CD4-positive, alpha-beta T cell treated with Interleukin-2 at 100 ng/mL for 4 hours (primary cell): Measurements from ENCODE around the gene AKR1E2.
"Not testable (repeated sequence)": the region's sequence is repeated elsewhere in the genome, so short reads cannot be mapped to it uniquely, and the experiment has no call there.

Experiments
- DNase-seq: peaks from one replicate; pipeline ENCODE4 v3.0.0-alpha.2; 2020; ENCODE audit warnings: low spot score

The AKR1E2 gene

DNA sequence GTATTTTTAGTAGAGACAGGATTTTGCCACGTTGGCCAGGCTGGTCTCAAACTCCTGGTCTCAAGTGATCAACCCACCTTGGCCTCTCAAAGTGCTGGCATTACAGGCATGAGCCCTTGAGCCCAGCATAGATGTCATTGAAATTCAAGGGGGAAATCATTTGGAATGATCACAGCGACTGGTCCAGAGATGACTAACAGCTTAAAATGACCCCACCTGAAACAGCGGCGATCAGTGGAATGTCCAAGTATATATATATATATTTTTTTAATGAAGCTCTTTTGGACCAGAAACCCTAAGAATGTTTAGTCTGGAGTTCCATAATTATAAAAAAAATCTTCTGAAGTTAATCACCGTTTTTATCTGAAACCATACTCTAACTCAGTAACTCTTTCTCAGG is 12.5 kb upstream of the AKR1E2 start:
- no peak for DNase-seq

DNA sequence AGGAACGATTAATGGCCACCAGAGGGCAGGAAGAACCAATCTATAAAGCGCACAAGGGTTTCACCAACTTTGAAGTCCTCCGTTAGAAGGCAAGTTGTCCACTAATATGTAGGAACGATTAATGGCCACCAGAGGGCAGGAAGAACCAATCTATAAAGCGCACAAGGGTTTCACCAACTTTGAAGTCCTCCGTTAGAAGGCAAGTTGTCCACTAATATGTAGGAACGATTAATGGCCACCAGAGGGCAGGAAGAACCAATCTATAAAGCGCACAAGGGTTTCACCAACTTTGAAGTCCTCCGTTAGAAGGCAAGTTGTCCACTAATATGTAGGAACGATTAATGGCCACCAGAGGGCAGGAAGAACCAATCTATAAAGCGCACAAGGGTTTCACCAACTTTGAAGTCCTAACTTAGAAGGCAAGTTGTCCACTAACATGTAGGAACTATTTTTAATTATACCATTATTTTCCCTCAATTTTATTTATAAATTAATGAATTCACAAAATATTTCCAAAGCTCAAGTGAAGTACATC is 10.3 kb upstream of the AKR1E2 start:
- not testable (repeated sequence) for DNase-seq

DNA sequence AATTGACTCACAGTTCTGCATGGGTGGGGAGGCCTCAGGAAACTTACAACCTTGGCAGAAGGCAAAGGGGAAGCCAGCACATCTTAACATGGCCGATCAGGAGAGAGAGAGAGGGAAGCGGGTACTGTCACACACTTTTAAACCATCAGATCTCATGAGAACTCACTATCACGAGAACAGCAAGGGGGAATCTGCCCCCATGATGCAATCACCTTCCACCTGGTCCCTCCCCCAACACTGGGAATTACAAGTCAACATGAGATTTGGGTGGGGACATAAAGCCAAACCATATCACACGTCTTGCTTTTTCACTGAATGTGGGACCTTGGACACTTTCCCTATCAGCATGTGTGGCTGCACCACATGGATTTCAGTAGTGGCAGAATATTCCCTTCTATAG is 9.0 kb upstream of the AKR1E2 start:
- DNase-seq = no peak

DNA sequence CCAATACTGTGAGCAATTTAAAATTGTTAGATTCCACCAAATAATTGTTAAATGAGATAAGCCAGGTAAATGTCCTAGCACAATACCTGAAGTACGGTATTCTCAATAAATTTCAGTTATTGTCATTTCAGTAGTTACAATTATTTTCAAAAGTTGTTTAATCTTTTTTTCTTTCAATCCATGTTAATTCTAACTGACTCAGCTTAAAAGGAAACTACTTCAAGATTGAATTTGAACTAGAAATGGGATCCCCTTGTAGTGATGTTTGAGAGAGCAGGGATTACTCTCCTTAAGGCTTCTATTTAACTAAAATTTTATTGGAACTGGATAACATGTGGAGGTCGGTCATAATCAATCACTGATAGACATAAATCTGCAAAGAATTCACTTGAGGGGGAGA is 6.9 kb upstream of the AKR1E2 start:
- DNase-seq = no peak

DNA sequence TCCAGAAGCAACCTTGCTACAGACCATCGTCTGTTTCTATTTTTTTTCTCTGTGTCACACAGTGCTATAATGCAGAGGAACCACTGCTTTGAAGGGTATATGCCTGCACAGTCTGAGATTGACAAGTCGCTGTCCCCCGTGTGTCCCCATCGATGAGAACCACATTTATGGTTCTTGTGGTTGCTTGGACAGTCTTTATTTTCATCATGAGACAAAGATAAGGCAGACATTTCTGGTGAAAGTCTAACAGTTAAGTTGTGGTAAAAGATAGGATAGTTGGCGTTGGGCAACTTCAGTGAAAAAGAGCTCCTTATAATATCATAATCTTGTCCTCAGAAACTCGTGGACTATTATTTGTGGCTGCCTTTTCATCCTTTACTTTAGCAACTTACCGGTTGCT is 6.3 kb upstream of the AKR1E2 start:
- no peak for DNase-seq

- DNase-seq = no peak
Measured at GRCh38 chr10:4820804-4821401, 5.1 kb upstream of the AKR1E2 start.

DNA sequence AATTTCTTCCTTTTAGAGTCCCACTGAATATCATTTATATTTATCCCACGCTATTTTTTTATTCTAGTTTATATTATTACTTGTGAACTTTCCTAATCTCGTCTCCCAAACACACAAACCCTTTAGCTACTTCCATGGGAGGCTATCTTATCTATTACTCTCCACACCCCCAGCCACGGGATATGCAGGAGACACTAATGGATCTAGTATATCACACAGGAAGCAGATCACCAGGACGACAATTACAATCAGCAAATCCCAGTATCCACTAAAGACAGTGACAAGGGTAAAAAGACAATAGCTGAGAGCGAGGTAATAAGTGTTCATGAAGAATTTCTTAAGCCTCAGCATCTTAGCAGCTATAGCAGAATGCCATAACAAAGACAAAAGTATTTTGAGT is 3.8 kb upstream of the AKR1E2 start:
- no peak for DNase-seq

DNA sequence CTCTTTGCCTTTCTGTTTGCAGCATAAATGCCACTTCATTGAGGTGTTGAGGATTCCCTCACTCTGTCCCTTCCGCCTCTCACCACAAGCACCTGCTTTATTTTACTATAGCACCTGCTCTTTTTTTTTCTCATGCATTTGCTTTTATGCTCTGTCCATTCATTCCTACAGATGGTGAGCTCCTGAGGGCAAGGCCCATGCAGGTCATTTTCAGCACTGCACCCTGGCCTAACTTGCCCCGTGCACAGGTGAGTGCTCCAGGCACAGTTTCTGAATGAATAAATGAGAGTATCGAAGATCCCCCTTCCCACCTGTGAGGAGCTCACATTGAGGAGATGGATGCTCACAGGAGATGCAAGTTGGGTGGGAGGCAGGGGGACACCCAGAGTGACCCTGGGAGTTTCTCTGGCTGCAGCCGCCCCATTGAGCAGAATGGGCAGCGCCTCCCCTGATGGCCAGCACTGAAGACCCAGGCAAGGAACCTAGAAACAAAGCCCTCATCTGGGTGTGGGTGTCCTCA is 1.2 kb upstream of the AKR1E2 start:
- DNase-seq = no peak

- no peak for DNase-seq
Measured at GRCh38 chr10:4825456-4825867, 545 bp upstream of the AKR1E2 start.

DNA sequence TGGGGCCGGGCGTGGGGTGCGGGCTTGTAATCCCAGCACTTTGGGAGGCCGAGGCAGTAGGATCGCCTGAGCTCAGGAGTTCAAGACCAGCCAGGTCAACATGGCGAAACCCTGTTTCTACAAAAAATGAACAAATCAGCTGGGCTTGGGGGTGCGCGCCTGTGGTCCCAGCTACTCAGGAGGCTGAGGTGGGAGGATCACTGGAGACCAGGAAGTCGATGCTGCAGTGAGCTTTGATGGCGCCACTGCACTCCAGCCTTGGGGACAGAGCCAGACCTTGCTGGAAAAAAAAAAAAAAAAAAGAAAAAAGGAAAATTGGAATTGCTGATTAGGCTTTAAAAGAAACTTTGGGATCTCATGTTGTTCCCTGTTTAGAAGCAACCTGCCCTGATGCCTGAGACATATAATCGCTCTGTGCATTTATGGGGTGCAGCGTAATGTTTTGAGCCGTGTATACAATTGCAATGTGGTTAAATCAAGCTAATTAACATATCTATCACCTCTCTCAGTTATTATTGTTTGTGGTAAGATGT is 851 bp downstream of the AKR1E2 start:
- DNase-seq = no peak

- DNase-seq = no peak
Measured at GRCh38 chr10:4828005-4828404, 2.0 kb downstream of the AKR1E2 start.

DNA sequence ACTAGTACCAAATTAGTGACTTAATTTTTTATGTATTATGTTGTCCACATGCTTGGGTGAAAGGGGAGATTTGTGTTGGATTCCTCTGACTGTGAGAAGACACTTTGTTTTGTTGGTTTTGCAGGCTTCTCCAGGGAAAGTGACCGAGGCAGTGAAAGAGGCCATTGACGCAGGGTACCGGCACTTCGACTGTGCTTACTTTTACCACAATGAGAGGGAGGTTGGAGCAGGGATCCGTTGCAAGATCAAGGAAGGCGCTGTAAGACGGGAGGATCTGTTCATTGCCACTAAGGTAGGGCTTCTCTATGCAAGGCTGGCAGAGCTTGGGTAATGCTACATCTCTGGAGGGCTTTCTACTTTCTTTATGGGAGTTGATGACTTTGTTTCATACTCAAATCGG is 4.5 kb downstream of the AKR1E2 start:
- DNase-seq = no peak

GRCh38 chr10:4831091-4831490 is 5.1 kb downstream of the AKR1E2 start:
- DNase-seq = no peak

GRCh38 chr10:4833286-4833685 is 7.3 kb downstream of the AKR1E2 start:
- DNase-seq = no peak

DNA sequence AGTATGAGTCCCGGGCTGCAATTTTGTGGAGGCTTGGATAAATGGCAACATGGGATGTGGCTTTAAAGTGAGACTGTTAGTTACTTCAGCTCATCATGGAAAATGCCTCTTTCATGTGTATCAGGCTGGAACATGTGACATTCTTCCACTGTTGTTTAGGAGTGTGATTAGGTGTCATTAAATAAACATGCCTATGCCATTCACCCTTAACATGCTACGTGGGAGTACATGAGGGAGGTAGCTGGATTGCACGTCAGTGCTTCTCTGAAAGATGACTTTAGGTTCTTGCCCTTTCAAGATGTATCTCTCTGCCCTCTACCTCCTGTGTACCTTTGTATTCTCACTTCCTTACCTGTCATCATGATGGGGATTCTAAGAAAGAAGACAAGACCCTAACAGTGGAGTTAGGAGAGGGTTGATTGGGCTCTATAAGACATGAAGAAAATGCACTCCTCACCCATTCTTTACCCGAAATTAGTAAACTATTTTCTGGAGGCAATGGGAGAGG is 8.9 kb downstream of the AKR1E2 start:
- no peak for DNase-seq

DNA sequence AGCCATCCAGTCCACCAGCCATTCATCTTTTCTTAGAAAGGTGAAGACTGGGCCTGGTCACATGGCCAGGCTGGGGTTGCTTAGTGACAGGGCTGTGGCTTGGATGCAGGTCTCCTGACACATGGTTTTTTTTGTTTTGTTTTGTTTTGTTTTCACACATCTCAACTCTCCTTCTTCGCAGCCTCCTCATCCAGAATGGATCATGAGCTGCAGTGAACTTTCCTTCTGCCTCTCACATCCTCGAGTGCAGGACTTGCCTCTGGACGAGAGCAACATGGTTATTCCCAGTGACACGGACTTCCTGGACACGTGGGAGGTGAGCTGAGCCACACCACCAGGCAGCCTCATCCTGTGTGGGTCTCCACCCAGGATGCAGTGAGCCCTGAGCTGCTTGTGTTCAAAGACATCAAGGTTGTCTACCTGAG is 9.5 kb downstream of the AKR1E2 start:
- peak; percentile 34 for DNase-seq

- DNase-seq = no peak
Measured at GRCh38 chr10:4836416-4836969, 10.5 kb downstream of the AKR1E2 start.

- no peak for DNase-seq
Measured at GRCh38 chr10:4837551-4837950, 11.5 kb downstream of the AKR1E2 start.

GRCh38 chr10:4838743-4839142 is 12.7 kb downstream of the AKR1E2 start:
- DNase-seq = no peak

GRCh38 chr10:4839353-4839752 is 13.3 kb downstream of the AKR1E2 start:
- no peak for DNase-seq

GRCh38 chr10:4840151-4840550 is 14.1 kb downstream of the AKR1E2 start:
- DNase-seq = no peak

DNA sequence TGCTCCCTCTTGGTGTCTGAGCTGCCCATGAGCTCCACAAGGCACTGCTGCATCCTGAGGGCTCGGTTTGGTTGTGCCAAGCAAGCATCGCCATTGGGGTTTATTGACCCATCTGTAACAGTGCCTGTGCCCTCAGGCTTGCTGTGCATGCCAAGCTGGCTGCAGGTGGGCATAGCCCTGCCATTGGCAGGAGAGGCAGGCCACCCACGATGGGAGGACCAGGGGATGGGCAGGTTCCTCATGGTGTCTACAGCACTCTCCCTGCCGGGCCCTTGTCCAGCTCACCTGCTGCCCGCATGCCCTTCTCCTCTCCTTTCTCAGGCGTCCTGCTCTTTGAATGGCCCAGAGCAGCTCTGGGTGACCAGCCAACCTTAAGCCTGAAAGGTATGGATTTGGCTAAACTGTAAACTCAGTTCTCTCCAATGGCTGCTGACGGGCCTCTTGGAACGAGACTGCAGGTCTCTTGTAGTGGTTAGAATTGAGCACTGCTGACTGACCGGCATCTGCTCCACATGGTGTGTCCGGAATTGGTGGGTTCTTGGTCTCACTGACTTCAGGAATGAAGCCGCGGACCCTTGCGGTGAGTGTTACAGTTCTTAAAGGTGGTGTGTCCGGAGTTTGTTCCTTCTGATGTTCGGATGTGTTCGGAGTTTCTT is 17.6 kb downstream of the AKR1E2 start:
- DNase-seq = no peak

GRCh38 chr10:4844864-4845263 is 18.9 kb downstream of the AKR1E2 start:
- DNase-seq = no peak
